ENCODE data around the gene CASK.

The CASK gene

DNA sequence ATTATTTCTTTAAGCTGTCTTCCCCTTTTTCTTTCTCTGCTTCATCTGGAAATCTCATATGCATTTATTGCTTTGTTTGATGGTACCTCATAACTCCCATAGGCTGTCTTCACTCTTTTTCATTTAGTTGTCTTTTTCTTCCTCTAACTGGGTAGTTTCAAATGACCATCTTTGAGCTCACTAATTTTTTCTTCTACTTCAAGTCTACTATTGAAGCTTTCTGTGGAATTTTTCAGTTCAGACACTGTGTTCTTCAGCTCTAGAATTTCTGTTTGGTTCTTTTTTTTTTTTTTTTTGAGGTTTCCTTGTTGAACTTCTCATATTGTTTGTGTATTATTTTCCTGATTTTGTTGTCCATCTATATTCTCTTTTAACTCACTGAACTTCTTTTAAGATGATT is 23.0 kb downstream of the CASK start:
- Histone ChIP-seq H3K36me3 (ENCODE audit: control insufficient read depth, insufficient read depth, low read length) (no peaks in the 10 kb centered on the region), H3K4me1 (no peaks in the 10 kb centered on the region), H3K27me3 (ENCODE audit: control insufficient read depth, insufficient read depth, low read length) (no peaks in the 10 kb centered on the region), H3K9ac (no peak overlapping the region), H3K4me2 (ENCODE audit: low read length) (no peak overlapping the region), H2AFZ (no peak overlapping the region), H3K4me3 (ENCODE audit: low read depth, low read length) (no peak overlapping the region), H3K79me2 (peaks cover 3% of the 10 kb centered on the region), H3K9me3 (ENCODE audit: control insufficient read depth, low read length) (no peaks in the 10 kb centered on the region), H3K27ac (no peak overlapping the region)
- TF ChIP-seq, protein P1, sequence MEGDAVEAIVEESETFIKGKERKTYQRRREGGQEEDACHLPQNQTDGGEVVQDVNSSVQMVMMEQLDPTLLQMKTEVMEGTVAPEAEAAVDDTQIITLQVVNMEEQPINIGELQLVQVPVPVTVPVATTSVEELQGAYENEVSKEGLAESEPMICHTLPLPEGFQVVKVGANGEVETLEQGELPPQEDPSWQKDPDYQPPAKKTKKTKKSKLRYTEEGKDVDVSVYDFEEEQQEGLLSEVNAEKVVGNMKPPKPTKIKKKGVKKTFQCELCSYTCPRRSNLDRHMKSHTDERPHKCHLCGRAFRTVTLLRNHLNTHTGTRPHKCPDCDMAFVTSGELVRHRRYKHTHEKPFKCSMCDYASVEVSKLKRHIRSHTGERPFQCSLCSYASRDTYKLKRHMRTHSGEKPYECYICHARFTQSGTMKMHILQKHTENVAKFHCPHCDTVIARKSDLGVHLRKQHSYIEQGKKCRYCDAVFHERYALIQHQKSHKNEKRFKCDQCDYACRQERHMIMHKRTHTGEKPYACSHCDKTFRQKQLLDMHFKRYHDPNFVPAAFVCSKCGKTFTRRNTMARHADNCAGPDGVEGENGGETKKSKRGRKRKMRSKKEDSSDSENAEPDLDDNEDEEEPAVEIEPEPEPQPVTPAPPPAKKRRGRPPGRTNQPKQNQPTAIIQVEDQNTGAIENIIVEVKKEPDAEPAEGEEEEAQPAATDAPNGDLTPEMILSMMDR (IDR thresholded peaks at IDR 0.05) = no peak

DNA sequence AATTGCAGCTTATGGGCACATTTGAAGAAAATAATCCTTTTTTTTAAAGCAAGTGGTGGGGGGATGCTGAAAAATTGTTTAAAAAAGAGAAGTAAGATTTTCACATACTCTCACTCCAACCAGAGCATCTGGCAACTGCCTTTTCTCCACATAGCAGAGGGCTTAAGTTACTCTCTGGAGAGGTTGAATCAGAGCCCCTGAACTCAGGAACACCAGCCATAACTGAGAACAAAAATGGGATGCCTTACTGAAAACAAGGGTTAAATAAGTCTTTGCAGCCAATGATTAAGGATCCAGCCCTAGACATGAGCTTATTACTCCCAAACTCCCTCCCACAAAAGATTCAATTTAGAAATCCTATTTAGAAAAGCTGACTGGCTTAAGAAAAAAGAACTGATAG is 27.5 kb downstream of the CASK start:
- no peak overlapping the region for H2AFZ ChIP-seq
- H3K9me3 ChIP-seq (ENCODE audit: control insufficient read depth, low read length) = no peaks in the 10 kb centered on the region
- no peaks in the 10 kb centered on the region for H3K4me1 ChIP-seq
- H3K79me2 ChIP-seq = no peaks in the 10 kb centered on the region
- no peaks in the 10 kb centered on the region for H3K27me3 ChIP-seq (ENCODE audit: control insufficient read depth, insufficient read depth, low read length)
- no peak overlapping the region for H3K27ac ChIP-seq
- H3K4me2 ChIP-seq (ENCODE audit: low read length) = no peak overlapping the region
- H3K9ac ChIP-seq = no peak overlapping the region
- H3K36me3 ChIP-seq (ENCODE audit: control insufficient read depth, insufficient read depth, low read length) = no peaks in the 10 kb centered on the region
- no peak overlapping the region for H3K4me3 ChIP-seq (ENCODE audit: low read depth, low read length)
- TF ChIP-seq, protein P1 (IDR thresholded peaks at IDR 0.05) = no peak

DNA sequence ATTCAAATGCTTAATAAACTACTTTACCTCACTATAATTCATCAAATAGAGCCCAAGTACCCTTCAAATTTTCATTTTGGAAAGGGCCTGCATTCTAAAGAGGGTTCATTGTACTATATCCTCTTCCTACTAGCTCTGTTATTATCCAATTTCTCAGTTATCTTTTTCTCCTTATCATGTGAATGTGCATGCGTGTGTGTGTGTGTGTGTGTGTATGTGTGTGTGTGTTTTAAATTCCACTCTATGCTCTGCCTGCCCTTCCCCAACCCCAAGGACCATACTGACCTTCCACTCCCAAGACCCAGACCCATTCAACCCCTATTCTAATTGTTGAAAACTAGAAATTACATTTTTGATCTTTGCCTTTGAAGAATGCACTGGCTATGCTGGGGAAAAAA is 33.3 kb downstream of the CASK start:
- no peaks in the 10 kb centered on the region for H3K4me1 ChIP-seq
- H3K27ac ChIP-seq = no peak overlapping the region
- no peaks in the 10 kb centered on the region for H3K9me3 ChIP-seq (ENCODE audit: control insufficient read depth, low read length)
- no peak overlapping the region for H3K4me2 ChIP-seq (ENCODE audit: low read length)
- no peak overlapping the region for H3K4me3 ChIP-seq (ENCODE audit: low read depth, low read length)
- H3K9ac ChIP-seq = no peak overlapping the region
- H2AFZ ChIP-seq = no peak overlapping the region
- no peaks in the 10 kb centered on the region for H3K79me2 ChIP-seq
- TF ChIP-seq, protein P1 (IDR thresholded peaks at IDR 0.05) = no peak
- no peaks in the 10 kb centered on the region for H3K36me3 ChIP-seq (ENCODE audit: control insufficient read depth, insufficient read depth, low read length)
- H3K27me3 ChIP-seq (ENCODE audit: control insufficient read depth, insufficient read depth, low read length) = no peaks in the 10 kb centered on the region

- Histone ChIP-seq H3K9me3 (ENCODE audit: control insufficient read depth, low read length) (no peaks in the 10 kb centered on the region), H3K4me1 (no peaks in the 10 kb centered on the region), H3K9ac (no peak overlapping the region), H2AFZ (no peak overlapping the region), H3K4me3 (ENCODE audit: low read depth, low read length) (no peak overlapping the region), H3K27ac (no peak overlapping the region), H3K36me3 (ENCODE audit: control insufficient read depth, insufficient read depth, low read length) (no peaks in the 10 kb centered on the region), H3K4me2 (ENCODE audit: low read length) (no peak overlapping the region), H3K27me3 (ENCODE audit: control insufficient read depth, insufficient read depth, low read length) (no peaks in the 10 kb centered on the region), H3K79me2 (no peaks in the 10 kb centered on the region)
- TF ChIP-seq, protein P1 (IDR thresholded peaks at IDR 0.05) = no peak
Observed at GRCh38 chrX:41889317-41890025, 33.9 kb downstream of the CASK start.

DNA sequence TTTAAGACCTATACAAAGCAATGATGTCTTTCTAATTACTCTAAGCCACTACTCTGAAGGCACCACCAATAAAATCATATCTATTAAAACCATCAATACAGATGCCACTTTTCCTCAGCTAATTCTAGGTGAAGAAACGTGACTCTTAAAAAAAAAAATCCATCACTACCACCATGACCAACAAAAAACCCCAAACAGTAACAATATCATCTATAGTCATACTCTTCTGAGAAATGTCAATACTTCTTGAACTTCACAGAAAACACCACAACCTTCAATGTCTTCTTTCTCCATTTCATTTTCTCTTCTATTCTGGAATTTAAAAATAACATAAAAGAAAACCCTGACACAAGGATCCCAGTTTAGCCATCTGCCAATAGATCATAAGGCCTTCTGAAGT is 35.7 kb downstream of the CASK start:
- Histone ChIP-seq H2AFZ (no peak overlapping the region), H3K27ac (no peak overlapping the region), H3K36me3 (ENCODE audit: control insufficient read depth, insufficient read depth, low read length) (no peaks in the 10 kb centered on the region), H3K9me3 (ENCODE audit: control insufficient read depth, low read length) (no peaks in the 10 kb centered on the region), H3K27me3 (ENCODE audit: control insufficient read depth, insufficient read depth, low read length) (no peaks in the 10 kb centered on the region), H3K79me2 (no peaks in the 10 kb centered on the region), H3K9ac (no peak overlapping the region), H3K4me2 (ENCODE audit: low read length) (no peak overlapping the region), H3K4me3 (ENCODE audit: low read depth, low read length) (no peak overlapping the region), H3K4me1 (no peaks in the 10 kb centered on the region)
- TF ChIP-seq, protein P1 (IDR thresholded peaks at IDR 0.05) = no peak

Measured in parathyroid adenoma (tissue), 2 donors.